HCT116 (cell line): ENCODE data around the gene CMTM2. TPM values are rescaled to one million over a fixed set of nuclear protein-coding genes. Genes with fewer than 3 reads are reported as not detected.

ENCODE experiments used
- ATAC-seq: fragments of 200-7000 bp; cut with Tn5 transposase; 2 replicates; pipeline ENCODE4 v1.9.1; 2020; ENCODE audit warnings: mild to moderate bottlenecking, moderate library complexity
- BruUV-seq: library from RNA; stranded (reverse); fragments of 400-500 nt; replicated peaks from 2 replicates; lab custom pipeline; 2021; lab: Mats Ljungman, UMichigan
- CTCF ChIA-PET: fragments of 300-600 bp; sonication (Branson Sonifier 250); formaldehyde crosslinking; loops from one replicate; lab custom pipeline; 2021; ENCODE audit warnings: antibody characterized with exemption; lab: Charles Lee
- POLR2A ChIA-PET: fragments of 300-600, 350-600 bp; sonication (Branson Sonifier 250); formaldehyde crosslinking; loops from one replicate; lab custom pipeline; 2021; ENCODE audit warnings: antibody characterized with exemption; lab: Charles Lee
- RAD21 ChIA-PET, 2 experiments: fragments of 300-600 bp; sonication (Branson Sonifier 250); formaldehyde crosslinking; loops; one replicate each; lab custom pipeline; 2023; ENCODE audit warnings: low total read pairs in 2 of 2; ENCODE audit not compliant: uncharacterized antibody in 2 of 2, unreplicated experiment in 2 of 2, low non-redundant PET in 1 of 2; lab: Charles Lee
- DNase-seq: peaks from one replicate; pipeline ENCODE4 v3.0.0-alpha.2; 2010; ENCODE audit warnings: low read depth, low spot score
- H2AFZ ChIP-seq: fragments of 200-600 bp; shearing (Covaris generic), sonication (generic); 2 replicates; pipeline ENCODE4 v1.6.1; 2017; ENCODE audit warnings: low read depth, mixed run types, mixed read lengths, antibody characterized with exemption, low read length; ENCODE audit not compliant: poor library complexity, severe bottlenecking
- H3K27ac ChIP-seq: 2 replicates; pipeline ENCODE4 v1.5.1; 2012; ENCODE audit warnings: low read depth, low read length
- H3K27me3 ChIP-seq: fragments of 200-600 bp; sonication (generic); 2 replicates; pipeline ENCODE4 v1.6.1; 2016; ENCODE audit warnings: mixed run types, low read length, mixed read lengths; ENCODE audit not compliant: insufficient read depth
- H3K36me3 ChIP-seq, 2 experiments: fragments of 200-500 bp in 1 of 2; fragments of 200-600 bp in 1 of 2; sonication (Bioruptor generic) in 1 of 2; sonication (generic) in 1 of 2; 2 replicates each; pipeline versions ENCODE4 v1.5.1 to v1.6.1; 2014 to 2016; ENCODE audit warnings: low read length in 2 of 2, inconsistent platforms in 1 of 2, mixed read lengths in 1 of 2, mixed run types in 1 of 2; ENCODE audit not compliant: insufficient read depth in 2 of 2, control insufficient read depth in 1 of 2
- H3K4me1 ChIP-seq, 2 experiments: fragments of 200-600 bp in 1 of 2; sonication (generic) in 1 of 2; 2 replicates each; pipeline versions ENCODE4 v1.5.1 to v1.6.1; 2012 to 2017; ENCODE audit warnings: low read length in 2 of 2, inconsistent platforms in 1 of 2, mild to moderate bottlenecking in 1 of 2, mixed read lengths in 1 of 2, mixed run types in 1 of 2, moderate library complexity in 1 of 2; ENCODE audit not compliant: insufficient read depth in 2 of 2, control insufficient read depth in 1 of 2
- H3K4me2 ChIP-seq: fragments of 200-600 bp; sonication (generic); 2 replicates; pipeline ENCODE4 v1.6.1; 2017; ENCODE audit warnings: mixed run types, low read length, mixed read lengths
- H3K4me3 ChIP-seq, 2 experiments: fragments of 200-600 bp in 1 of 2; sonication (generic) in 1 of 2; replicated peaks in 1 of 2; 2 replicates each; pipeline ENCODE4 v1.5.1; 2011 to 2016; ENCODE audit warnings: low read length in 2 of 2, control low read depth in 1 of 2, low read depth in 1 of 2, mild to moderate bottlenecking in 1 of 2, mixed read lengths in 1 of 2, mixed run types in 1 of 2
- H3K79me2 ChIP-seq: fragments of 200-600 bp; sonication (generic); 2 replicates; pipeline ENCODE4 v1.6.1; 2017; ENCODE audit warnings: mild to moderate bottlenecking, mixed run types, low read length, moderate library complexity, mixed read lengths; ENCODE audit not compliant: insufficient read depth
- H3K9ac ChIP-seq: fragments of 200-600 bp; sonication (generic); 2 replicates; pipeline ENCODE4 v1.6.1; 2016; ENCODE audit warnings: low read length, mixed read lengths
- H3K9me2 ChIP-seq: fragments of 200-600 bp; sonication (generic), shearing (Covaris generic); 2 replicates; pipeline ENCODE4 v1.6.1; 2017; ENCODE audit warnings: mixed run types, mild to moderate bottlenecking, moderate library complexity; ENCODE audit not compliant: insufficient read depth
- H3K9me3 ChIP-seq, 2 experiments: fragments of 200-500 bp in 1 of 2; fragments of 200-600 bp in 1 of 2; sonication (Bioruptor generic) in 1 of 2; sonication (generic) in 1 of 2; 2 replicates each; pipeline ENCODE4 v1.6.1; 2014 to 2017; ENCODE audit warnings: low read length in 2 of 2, mixed read lengths in 2 of 2, inconsistent platforms in 1 of 2, low read depth in 1 of 2, mild to moderate bottlenecking in 1 of 2, mixed run types in 1 of 2, moderate library complexity in 1 of 2; ENCODE audit not compliant: control insufficient read depth in 1 of 2, insufficient read depth in 1 of 2
- H4K20me1 ChIP-seq: fragments of 200-600 bp; sonication (generic), shearing (Covaris generic); 2 replicates; pipeline ENCODE4 v1.6.1; 2017; ENCODE audit warnings: mixed run types, mild to moderate bottlenecking, moderate library complexity; ENCODE audit not compliant: insufficient read depth
- CEBPB ChIP-seq: IDR thresholded peaks from 2 replicates; pipeline ENCODE4 v1.6.1; 2012; ENCODE audit warnings: low read depth
- CTCF ChIP-seq, 3 experiments: fragments of 200-600 bp in 1 of 3; sonication (generic) in 1 of 3; IDR thresholded peaks in 2 of 3; conservative IDR thresholded peaks in 1 of 3; 2 replicates each; pipeline ENCODE4 v1.5.1; 2012 to 2017; ENCODE audit warnings: low read depth in 2 of 3, low read length in 2 of 3, antibody characterized with exemption in 1 of 3, borderline replicate concordance in 1 of 3, control low read depth in 1 of 3, mild to moderate bottlenecking in 1 of 3, mixed read lengths in 1 of 3, mixed run types in 1 of 3, moderate library complexity in 1 of 3; ENCODE audit not compliant: insufficient read depth in 1 of 3
- EZH2 ChIP-seq: fragments of 200-600 bp; sonication (generic); IDR thresholded peaks from 2 replicates; pipeline ENCODE4 v1.6.1; 2017; ENCODE audit warnings: antibody characterized with exemption, mixed run types
- FOSL1 ChIP-seq: IDR thresholded peaks from 2 replicates; pipeline ENCODE4 v1.6.1; 2012; ENCODE audit warnings: low read depth
- JUND ChIP-seq: IDR thresholded peaks from 2 replicates; pipeline ENCODE4 v1.6.1; 2012
- POLR2A ChIP-seq: IDR thresholded peaks from 2 replicates; pipeline ENCODE4 v1.7.0; 2011; ENCODE audit warnings: borderline replicate concordance; ENCODE audit not compliant: insufficient read depth, insufficient read length; ENCODE audit errors: extremely low read depth
- POLR2AphosphoS5 ChIP-seq: IDR thresholded peaks from 2 replicates; pipeline ENCODE4 v1.6.1; 2011; ENCODE audit warnings: mild to moderate bottlenecking, low read depth, low read length, moderate library complexity
- RAD21 ChIP-seq: IDR thresholded peaks from 2 replicates; pipeline ENCODE4 v1.6.1; 2012; ENCODE audit warnings: low read depth, mild to moderate bottlenecking
- SIN3A ChIP-seq: IDR thresholded peaks from 2 replicates; pipeline ENCODE4 v1.6.1; 2012; ENCODE audit warnings: low read depth
- SP1 ChIP-seq: IDR thresholded peaks from 2 replicates; pipeline ENCODE4 v1.6.1; 2012; ENCODE audit warnings: low read depth
- YY1 ChIP-seq: IDR thresholded peaks from 2 replicates; pipeline ENCODE4 v1.6.1; 2011; ENCODE audit warnings: low read length, low read depth, moderate library complexity, mild to moderate bottlenecking; ENCODE audit not compliant: insufficient replicate concordance; ENCODE audit errors: extremely low read depth
- ZNF274 ChIP-seq: fragments of 200-500 bp; sonication (Bioruptor generic); IDR thresholded peaks from 2 replicates; pipeline ENCODE4 v1.6.1; 2014; ENCODE audit warnings: mild to moderate bottlenecking, low read depth, low read length, inconsistent platforms
- intact Hi-C: fragments of 100-400 bp; cut with micrococcal nuclease; formaldehyde crosslinking; loops from 2 replicates; pipeline ENCODE4 v1.10.0; 2022
- total RNA-seq: library from RNA; stranded (reverse); gene quantifications from one replicate; pipeline ENCODE4 v1.2.1, GENCODE V29; 2021; ENCODE audit not compliant: unreplicated experiment
- TF ChIP-seq, protein P1 (sequence below): IDR thresholded peaks from 2 replicates; pipeline ENCODE4 v1.6.1; 2012; ENCODE audit warnings: low read depth
- TF ChIP-seq, protein P2 (sequence below): IDR thresholded peaks from 2 replicates; pipeline ENCODE4 v1.6.1; 2012

The CMTM2 gene
- total RNA-seq, 1 experiment from 2014 or later, result 0.42 TPM

DNA sequence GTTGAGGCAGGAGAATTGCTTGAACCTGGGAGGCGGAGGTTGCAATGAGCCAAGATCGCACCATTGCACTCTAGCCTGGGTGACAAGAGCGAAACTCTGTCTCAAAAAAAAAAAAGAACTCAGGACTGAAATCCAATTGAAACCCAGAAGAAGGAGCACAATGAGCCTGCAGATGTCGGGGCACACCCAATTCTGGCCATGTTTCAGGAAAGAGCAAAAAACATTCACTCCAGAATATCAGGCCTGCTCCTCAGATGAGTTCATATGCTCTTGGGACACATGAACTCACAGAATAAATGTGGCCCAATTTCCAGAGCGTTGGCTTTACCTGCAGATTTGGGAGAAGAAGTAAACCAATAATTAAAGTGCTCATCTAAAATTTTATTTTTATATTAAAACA lies 3.0 kb upstream of the CMTM2 start:
- no TSS peak for BruUV-seq
- Histone ChIP-seq H3K9ac (no peak overlapping the region), H3K27me3 (no peaks in the 10 kb centered on the region), H3K9me3 (no peaks in the 10 kb centered on the region), H3K4me2 (no peak overlapping the region), H4K20me1 (no peaks in the 10 kb centered on the region), H3K9me2 (no peaks in the 10 kb centered on the region), H3K79me2 (no peaks in the 10 kb centered on the region), H3K4me1 (peaks cover 14% of the 10 kb centered on the region in 2 experiments), H3K4me3 (no peak overlapping the region), H3K36me3 (no peaks in the 10 kb centered on the region), H2AFZ (no peak overlapping the region), H3K27ac (no peak overlapping the region)
- intact Hi-C loops, result no loop called here
- CTCF ChIA-PET, result no interaction called here
- POLR2A ChIA-PET, result no interaction called here
- RAD21 ChIA-PET, result no interaction called here
- TF ChIP-seq CTCF (IDR thresholded peaks at IDR 0.05 in 2 of 3, conservative IDR thresholded peaks at IDR 0.05 in 1 of 3; ENCODE audit: borderline replicate concordance in 1 of 3, insufficient read depth in 1 of 3, low read depth in 2 of 3, low read length in 2 of 3), result no peak
- TF ChIP-seq JUND, result no peak
- TF ChIP-seq POLR2A, result no peak
- no peak for TF ChIP-seq SIN3A
- TF ChIP-seq ZNF274, result no peak
- ATAC-seq (no peak), DNase-seq (no peak)

DNA sequence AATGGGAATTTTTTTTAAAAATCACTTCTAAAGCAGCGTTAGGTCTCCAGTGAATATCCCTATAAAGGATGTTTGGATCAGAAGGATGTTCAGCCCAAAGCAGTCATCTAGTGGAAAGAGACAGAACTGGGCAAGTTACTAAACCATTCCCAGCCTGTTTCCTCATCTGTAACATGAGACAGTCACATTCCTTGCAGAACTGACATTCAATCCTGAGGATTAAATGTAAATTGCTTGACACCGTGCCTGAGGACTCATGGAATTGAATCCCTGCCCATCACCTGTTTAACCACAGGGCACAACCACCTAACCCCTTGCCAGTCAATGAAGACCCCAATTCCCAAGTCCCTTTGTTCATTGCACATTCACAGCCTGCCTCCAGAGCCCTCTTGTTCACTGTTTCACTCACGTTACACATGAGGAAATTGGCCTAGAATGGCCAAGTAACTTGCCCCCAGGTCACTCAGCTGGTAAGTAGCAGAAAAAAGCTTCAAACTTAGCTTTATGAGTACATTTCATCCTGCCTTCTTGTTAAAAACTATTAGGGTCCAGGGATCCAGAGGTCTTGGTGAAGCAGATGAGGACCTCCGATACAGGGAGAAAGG lies 1.4 kb downstream of the CMTM2 start:
- DNase-seq (no peak), ATAC-seq (peak; percentile 77)
- TF ChIP-seq RAD21 (0 out of 2 replicates have a peak, but pooled peaks have one; percentile 8), EZH2 (no peak), YY1 (no peak), POLR2AphosphoS5 (no peak), FOSL1 (no peak), CEBPB (peak; percentile 53; the same call in 1 of the 2 replicates), SP1 (peak; percentile 40)
- TF ChIP-seq, protein P1, sequence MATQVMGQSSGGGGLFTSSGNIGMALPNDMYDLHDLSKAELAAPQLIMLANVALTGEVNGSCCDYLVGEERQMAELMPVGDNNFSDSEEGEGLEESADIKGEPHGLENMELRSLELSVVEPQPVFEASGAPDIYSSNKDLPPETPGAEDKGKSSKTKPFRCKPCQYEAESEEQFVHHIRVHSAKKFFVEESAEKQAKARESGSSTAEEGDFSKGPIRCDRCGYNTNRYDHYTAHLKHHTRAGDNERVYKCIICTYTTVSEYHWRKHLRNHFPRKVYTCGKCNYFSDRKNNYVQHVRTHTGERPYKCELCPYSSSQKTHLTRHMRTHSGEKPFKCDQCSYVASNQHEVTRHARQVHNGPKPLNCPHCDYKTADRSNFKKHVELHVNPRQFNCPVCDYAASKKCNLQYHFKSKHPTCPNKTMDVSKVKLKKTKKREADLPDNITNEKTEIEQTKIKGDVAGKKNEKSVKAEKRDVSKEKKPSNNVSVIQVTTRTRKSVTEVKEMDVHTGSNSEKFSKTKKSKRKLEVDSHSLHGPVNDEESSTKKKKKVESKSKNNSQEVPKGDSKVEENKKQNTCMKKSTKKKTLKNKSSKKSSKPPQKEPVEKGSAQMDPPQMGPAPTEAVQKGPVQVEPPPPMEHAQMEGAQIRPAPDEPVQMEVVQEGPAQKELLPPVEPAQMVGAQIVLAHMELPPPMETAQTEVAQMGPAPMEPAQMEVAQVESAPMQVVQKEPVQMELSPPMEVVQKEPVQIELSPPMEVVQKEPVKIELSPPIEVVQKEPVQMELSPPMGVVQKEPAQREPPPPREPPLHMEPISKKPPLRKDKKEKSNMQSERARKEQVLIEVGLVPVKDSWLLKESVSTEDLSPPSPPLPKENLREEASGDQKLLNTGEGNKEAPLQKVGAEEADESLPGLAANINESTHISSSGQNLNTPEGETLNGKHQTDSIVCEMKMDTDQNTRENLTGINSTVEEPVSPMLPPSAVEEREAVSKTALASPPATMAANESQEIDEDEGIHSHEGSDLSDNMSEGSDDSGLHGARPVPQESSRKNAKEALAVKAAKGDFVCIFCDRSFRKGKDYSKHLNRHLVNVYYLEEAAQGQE, result no peak
- TF ChIP-seq, protein P2, sequence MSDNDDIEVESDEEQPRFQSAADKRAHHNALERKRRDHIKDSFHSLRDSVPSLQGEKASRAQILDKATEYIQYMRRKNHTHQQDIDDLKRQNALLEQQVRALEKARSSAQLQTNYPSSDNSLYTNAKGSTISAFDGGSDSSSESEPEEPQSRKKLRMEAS, result peak; percentile 22; the same call in 1 of the 2 replicates
- ChIA-PET RAD21 (no interaction called here), CTCF (interaction anchor here (1.0 to 3.5 kb wide), 2 partner anchors 8 to 27 kb away, joined by 3 to 15 read pairs; no protein-coding TSS in a partner anchor), POLR2A (no interaction called here)
- intact Hi-C loops, result loop anchor here (5.0 kb wide), 1 partner anchor 173 kb away; no protein-coding TSS in a partner anchor
- Histone ChIP-seq H3K4me2 (peak overlapping the region; percentile 45), H3K36me3 (no peaks in the 10 kb centered on the region), H3K9ac (peak overlapping the region; percentile 15; the same call in 1 of the 2 replicates), H2AFZ (no peak overlapping the region), H3K27me3 (no peaks in the 10 kb centered on the region), H3K27ac (no peak overlapping the region), H3K4me3 (no peak overlapping the region), H4K20me1 (no peaks in the 10 kb centered on the region), H3K79me2 (no peaks in the 10 kb centered on the region), H3K9me2 (no peaks in the 10 kb centered on the region), H3K9me3 (no peaks in the 10 kb centered on the region), H3K4me1 (peaks cover 18 to 20% of the 10 kb centered on the region in 2 experiments)
- no TSS peak for BruUV-seq
